GM21576 (cell line): Measurements from ENCODE around the gene MPND.
"Not testable (repeated sequence)": the region's sequence is repeated elsewhere in the genome, so short reads cannot be mapped to it uniquely, and the experiment has no call there.

Experiments
- ATAC-seq: cut with Tn5 transposase; IDR thresholded peaks from one replicate; pipeline ENCODE4 v1.9.1; 2021; ENCODE audit warnings: mild to moderate bottlenecking, moderate library complexity; ENCODE audit not compliant: unreplicated experiment

Gene MPND

GRCh38 chr19:4346020-4346383 lies 2.6 kb downstream of the MPND start:
- no peak for ATAC-seq

- no peak for ATAC-seq
Observed at GRCh38 chr19:4347521-4347920, 4.2 kb downstream of the MPND start.

GRCh38 chr19:4349225-4349624 lies 5.9 kb downstream of the MPND start:
- ATAC-seq: not testable (repeated sequence)

- ATAC-seq: no peak
Observed at GRCh38 chr19:4350111-4350510, 6.7 kb downstream of the MPND start.

- no peak for ATAC-seq
Observed at GRCh38 chr19:4350726-4351125, 7.4 kb downstream of the MPND start.

- no peak for ATAC-seq
Observed at GRCh38 chr19:4352701-4353121, 9.3 kb downstream of the MPND start.

GRCh38 chr19:4354282-4354681 lies 10.9 kb downstream of the MPND start:
- no peak for ATAC-seq

GRCh38 chr19:4354897-4355296 lies 11.5 kb downstream of the MPND start:
- ATAC-seq: no peak

GRCh38 chr19:4357095-4357797 lies 13.9 kb downstream of the MPND start:
- no peak for ATAC-seq

GRCh38 chr19:4357921-4358326 lies 14.6 kb downstream of the MPND start:
- no peak for ATAC-seq

GRCh38 chr19:4358709-4359626 lies 15.6 kb downstream of the MPND start:
- no peak for ATAC-seq

GRCh38 chr19:4359627-4360000 lies 16.3 kb downstream of the MPND start:
- no peak for ATAC-seq

GRCh38 chr19:4360081-4360569 lies 16.8 kb downstream of the MPND start:
- ATAC-seq: no peak

- no peak for ATAC-seq
Observed at GRCh38 chr19:4360641-4361151, 17.3 kb downstream of the MPND start.

GRCh38 chr19:4361152-4362046 lies 18.0 kb downstream of the MPND start:
- no peak for ATAC-seq

- ATAC-seq: no peak
Observed at GRCh38 chr19:4362101-4362828, 18.9 kb downstream of the MPND start.

- ATAC-seq: no peak
Observed at GRCh38 chr19:4362831-4363545, 19.6 kb downstream of the MPND start.

GRCh38 chr19:4363571-4364304 lies 20.4 kb downstream of the MPND start:
- no peak for ATAC-seq

GRCh38 chr19:4365341-4365740 lies 22.0 kb downstream of the MPND start:
- no peak for ATAC-seq
